ENCODE data around the gene SLC25A1.

GRCh38 chr22:19172213-19173046, 6.1 kb downstream of the SLC25A1 start:
- TF ChIP-seq CTCF (IDR thresholded peaks at IDR 0.05) = no peak
- no peak for TF ChIP-seq POLR2AphosphoS5 (IDR thresholded peaks at IDR 0.05; ENCODE audit: low read depth, low read length)

Data from Panc1 (cell line).